Measurements from ENCODE around the gene CABS1. TPM values are rescaled to one million over a fixed set of nuclear protein-coding genes. Genes with fewer than 3 reads are reported as not detected.
A peak's percentile ranks its signal among the peaks of the same experiment; 100 is the strongest.

Gene CABS1
- not detected in 2 replicates for total RNA-seq (2014; rRNA removed; shearing (Covaris generic))
- polyA plus RNA-seq (2015; cell fraction: cytosol; rRNA removed), result not detected in 2 replicates
- polyA plus RNA-seq (2015; cell fraction: nucleus; rRNA removed), result not detected in 2 replicates

DNA sequence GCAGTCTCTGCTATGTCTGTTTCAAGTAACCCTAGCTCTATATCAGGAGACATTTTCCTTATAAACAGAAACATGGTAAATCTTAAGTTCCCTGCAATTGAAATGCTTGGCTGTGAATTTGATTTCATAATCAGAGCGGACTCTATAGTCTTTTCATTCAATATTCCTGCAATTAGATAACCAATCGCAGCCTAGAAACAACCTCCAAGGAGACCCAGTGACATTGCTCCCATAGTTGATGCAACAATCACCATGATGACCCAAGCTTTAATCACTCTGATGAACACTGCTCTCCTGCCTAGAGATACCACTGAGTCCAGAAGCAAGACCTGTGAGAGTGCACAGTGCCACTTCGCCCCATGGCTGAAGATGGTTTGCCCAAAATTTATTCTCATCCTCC, at the start of gene CABS1:
CABS1 (plus strand) TSS at position 301 of the 400 bp plus-strand sequence; CDS start at position 360, 59 bp downstream.
- in situ Hi-C loops (cut with HindIII; ENCODE audit: low pct_unique_long_range_greater_than_20kb, low sequenced_read_pairs), result no loop called here
- no peak for DNase-seq (ENCODE audit: low read depth, low spot score)

DNA sequence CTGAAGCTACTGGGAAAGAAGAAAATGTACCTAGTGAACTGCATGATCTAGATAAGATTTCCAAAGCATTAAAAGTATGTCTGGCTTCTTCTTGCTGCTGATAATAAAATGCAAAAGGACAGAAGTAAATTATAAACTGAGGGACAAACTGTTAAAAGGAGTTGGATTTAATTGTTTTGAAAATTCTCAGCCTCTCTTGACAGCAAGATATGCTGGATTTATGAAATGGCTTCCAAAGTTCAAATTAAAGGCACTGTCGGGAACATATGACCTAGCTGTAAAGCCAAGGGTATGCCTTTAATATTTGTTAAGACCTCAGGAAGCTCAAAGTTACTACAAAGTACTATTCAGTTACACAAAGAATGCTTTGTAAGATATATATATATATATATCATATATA, 46.1 kb upstream of the CABS1 start:
- in situ Hi-C loops (cut with HindIII; ENCODE audit: low pct_unique_long_range_greater_than_20kb, low sequenced_read_pairs), result no loop called here

DNA sequence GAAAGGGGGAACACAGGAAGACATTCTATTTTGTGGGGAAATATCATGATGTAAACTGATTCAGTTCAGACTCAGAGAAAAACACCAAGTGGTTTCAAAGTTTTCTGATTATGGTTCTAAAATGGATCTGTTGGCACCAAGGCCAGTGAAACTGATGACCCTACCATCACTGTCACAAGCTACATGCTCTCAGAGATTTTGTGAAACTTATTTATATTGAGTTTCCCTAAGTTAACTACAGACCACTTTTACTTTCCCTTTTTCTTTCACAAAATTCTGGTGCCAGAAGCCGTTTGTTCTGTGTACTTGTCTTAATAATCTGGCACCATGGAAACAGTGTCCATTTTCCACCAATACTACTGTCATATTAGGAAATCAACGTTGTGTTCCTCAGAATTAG, 43.4 kb upstream of the CABS1 start:
- in situ Hi-C loops (cut with HindIII; ENCODE audit: low pct_unique_long_range_greater_than_20kb, low sequenced_read_pairs), result no loop called here
- DNase-seq (ENCODE audit: low read depth, low spot score), result no peak

More for the DNA sequence above, 46.1 kb upstream of the CABS1 start:
- DNase-seq (ENCODE audit: low read depth, low spot score), result peak; percentile 3

DNA sequence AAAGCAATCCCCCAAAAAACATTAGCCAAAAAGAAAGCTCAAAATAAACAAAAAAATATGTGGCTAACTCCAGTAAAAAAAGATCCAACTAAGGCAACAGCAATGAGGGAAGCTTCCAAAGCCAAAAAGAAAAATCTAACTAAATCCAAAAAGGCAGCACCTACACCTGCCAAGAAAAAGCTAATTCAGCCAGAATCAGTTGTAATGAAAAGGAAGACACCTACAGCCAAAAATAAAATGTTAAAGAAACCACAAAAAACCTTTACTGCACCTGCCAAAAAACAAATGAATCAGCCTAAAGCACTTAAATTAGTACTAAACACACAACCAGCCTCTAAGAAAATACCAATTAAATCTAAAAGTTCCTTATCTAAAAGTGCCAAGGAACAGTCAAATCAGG, 37.2 kb upstream of the CABS1 start:
- no peak for DNase-seq (ENCODE audit: low read depth, low spot score)
- in situ Hi-C loops (cut with HindIII; ENCODE audit: low pct_unique_long_range_greater_than_20kb, low sequenced_read_pairs), result no loop called here

DNA sequence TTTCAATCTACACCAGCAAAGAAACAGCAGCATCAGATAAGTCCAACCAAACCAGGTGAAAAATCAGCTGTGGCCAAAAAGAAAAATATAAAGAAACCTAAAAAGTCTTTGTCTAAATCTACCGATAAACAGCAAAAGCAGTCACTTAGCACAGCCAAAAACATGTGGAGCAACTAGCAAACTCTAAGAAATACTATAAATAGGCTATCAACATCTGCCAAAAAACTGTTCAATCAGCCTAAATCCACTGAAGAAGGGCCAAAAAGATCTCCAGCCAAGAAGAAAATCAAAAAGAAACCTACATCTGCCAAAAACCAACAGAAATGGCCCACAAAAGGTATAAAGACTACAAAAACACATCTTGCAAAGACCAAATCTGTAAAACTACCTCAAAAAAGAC, 36.7 kb upstream of the CABS1 start:
- in situ Hi-C loops (cut with HindIII; ENCODE audit: low pct_unique_long_range_greater_than_20kb, low sequenced_read_pairs), result no loop called here
- no peak for DNase-seq (ENCODE audit: low read depth, low spot score)

DNA sequence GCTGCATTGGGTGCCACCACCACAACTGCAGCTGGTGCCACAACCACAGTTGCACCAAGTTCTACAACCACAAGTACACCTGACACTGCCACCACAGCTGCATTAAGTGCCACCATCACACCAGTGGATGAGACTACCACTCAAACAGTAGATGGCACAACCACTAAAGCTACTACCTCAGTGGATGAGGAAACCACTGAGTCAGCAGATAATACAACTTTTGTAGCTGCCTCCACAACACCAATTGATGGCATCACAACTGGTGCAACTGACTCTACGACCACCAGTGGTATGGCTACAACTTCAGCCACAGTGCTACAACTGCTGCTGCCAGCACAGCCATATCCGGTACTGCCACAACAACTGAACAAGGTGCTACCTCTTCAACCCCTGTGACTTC, 35.1 kb upstream of the CABS1 start:
- no peak for DNase-seq (ENCODE audit: low read depth, low spot score)
- in situ Hi-C loops (cut with HindIII; ENCODE audit: low pct_unique_long_range_greater_than_20kb, low sequenced_read_pairs), result no loop called here

DNA sequence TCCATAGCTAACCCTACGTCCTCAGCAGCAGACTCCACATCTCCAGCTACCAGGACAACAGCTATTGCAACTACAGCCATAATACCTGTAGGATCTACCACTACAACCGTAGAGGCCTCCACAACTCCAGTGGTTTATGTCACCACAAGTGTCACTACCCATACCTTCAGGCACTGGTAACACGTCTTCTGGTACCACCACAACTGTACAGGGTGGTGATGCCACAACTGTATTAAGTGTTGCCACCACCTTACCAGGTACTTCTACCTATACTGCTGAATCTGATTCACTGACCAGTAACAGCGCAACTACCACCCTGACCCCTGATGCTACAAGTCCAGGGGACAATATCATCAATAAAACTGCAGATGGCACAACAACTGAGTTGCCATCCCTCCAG, 34.6 kb upstream of the CABS1 start:
- DNase-seq (ENCODE audit: low read depth, low spot score), result no peak
- in situ Hi-C loops (cut with HindIII; ENCODE audit: low pct_unique_long_range_greater_than_20kb, low sequenced_read_pairs), result no loop called here

DNA sequence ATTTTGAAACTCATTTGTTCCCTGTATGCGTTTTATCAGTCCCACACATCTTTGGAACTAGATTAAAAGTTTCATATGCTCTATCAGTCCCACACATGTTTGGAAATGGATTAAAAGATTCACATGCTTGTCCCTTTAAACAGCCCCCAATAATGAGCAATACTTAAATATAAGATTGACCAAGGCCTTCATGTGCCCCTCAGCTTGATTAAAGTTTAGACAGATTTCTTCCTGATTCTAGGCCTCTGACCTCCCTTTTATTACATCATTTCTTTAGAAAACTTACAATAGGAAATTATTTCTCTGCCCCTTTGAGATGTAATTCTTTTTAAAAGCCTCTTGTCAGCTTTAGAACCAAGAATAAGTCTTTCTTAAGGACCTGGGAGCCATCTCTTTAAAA, 31.7 kb upstream of the CABS1 start:
- in situ Hi-C loops (cut with HindIII; ENCODE audit: low pct_unique_long_range_greater_than_20kb, low sequenced_read_pairs), result no loop called here
- DNase-seq (ENCODE audit: low read depth, low spot score), result no peak

DNA sequence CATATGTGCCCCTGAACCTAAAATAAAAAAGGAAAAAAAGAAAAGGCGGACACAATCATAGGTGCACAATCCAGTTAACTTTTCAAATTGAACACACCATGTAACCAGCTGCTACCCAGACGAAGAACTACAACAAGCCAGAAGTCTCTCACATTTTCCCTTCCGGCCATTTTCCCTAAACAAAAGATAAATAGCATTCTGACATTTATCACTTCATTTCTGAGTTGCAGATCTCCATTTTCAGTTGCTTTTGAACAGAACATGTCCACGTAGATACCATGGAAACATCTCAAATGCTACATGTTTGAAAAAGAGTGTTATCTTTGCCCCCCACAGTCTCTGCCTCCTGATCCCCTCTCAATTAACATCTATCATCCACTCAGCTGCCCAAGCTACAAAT, 29.2 kb upstream of the CABS1 start:
- DNase-seq (ENCODE audit: low read depth, low spot score), result no peak
- in situ Hi-C loops (cut with HindIII; ENCODE audit: low pct_unique_long_range_greater_than_20kb, low sequenced_read_pairs), result no loop called here

DNA sequence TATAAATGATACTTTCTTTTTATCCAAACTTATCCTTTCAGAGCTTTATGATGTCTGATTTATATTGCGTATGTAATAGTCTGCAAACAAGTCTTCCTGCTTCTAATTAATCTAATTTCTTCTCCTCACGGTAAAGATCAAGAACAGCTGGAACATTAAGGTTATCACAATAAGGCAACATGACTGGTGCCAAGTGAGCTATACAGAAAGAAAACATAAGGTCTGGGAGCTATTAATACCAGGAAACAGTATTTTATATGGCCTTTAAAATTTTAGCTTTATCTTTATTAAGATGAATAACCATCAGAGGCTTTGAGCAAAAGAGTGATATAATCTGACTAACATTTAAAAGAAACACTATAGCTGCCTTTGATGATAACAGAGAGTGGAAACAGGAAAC, 28.7 kb upstream of the CABS1 start:
- in situ Hi-C loops (cut with HindIII; ENCODE audit: low pct_unique_long_range_greater_than_20kb, low sequenced_read_pairs), result no loop called here
- no peak for DNase-seq (ENCODE audit: low read depth, low spot score)

DNA sequence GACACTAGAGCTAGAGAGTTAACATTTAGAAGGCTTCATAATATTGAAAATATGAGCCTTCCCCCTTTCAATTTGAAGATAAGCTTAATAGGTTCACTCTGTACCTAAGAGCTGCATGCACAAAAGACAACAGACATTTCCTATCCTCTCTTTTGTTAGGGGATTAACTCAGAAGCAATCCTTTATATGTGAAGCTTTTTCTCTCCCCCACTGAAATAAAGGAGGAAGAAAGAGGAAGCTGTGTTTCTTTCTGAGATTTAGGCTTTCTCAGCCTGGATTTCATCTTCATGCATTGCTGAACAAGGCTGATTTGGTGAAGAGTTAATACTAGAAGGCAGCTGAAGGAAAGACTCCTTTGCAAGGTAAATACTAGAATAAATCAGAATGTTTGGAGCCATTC, 21.0 kb upstream of the CABS1 start:
- DNase-seq (ENCODE audit: low read depth, low spot score), result no peak
- in situ Hi-C loops (cut with HindIII; ENCODE audit: low pct_unique_long_range_greater_than_20kb, low sequenced_read_pairs), result no loop called here

DNA sequence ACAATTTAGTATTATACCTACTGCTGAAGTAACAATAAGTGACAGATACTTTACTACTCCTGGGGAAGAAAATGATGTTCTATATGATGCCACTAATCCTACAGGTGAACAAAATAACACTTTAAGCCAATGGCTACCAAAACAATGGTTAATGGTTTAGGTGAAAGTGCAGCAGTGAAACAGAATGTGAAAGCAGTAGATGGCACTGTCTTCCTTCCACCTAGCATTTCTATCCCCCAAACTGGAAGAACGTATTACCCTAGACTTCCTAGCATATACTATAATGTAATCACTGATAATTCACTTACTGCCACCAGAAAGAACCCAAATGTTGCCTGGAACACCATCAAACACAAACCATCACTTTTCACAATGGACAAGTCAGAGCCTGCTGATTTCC, 18.9 kb upstream of the CABS1 start:
- DNase-seq (ENCODE audit: low read depth, low spot score), result peak; percentile 19
- in situ Hi-C loops (cut with HindIII; ENCODE audit: low pct_unique_long_range_greater_than_20kb, low sequenced_read_pairs), result no loop called here

DNA sequence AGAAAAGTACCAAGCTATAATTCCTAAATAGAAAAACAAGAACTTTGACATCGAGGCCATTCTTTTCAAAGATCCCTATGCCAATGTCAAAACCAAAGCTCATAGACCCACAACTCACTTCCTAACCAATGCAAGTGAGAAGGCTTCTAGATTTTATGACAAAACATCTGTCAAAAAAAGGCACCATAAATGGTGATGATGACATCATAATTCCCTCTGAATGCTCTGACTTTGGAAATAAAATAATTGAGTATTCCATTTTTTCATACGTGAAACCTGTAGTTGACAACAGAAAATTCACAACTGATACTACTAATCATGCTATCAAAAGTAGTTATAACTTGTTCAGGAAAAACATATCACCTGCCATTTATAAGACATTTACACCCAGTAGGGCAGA, 8.7 kb upstream of the CABS1 start:
- DNase-seq (ENCODE audit: low read depth, low spot score), result no peak
- in situ Hi-C loops (cut with HindIII; ENCODE audit: low pct_unique_long_range_greater_than_20kb, low sequenced_read_pairs), result no loop called here

DNA sequence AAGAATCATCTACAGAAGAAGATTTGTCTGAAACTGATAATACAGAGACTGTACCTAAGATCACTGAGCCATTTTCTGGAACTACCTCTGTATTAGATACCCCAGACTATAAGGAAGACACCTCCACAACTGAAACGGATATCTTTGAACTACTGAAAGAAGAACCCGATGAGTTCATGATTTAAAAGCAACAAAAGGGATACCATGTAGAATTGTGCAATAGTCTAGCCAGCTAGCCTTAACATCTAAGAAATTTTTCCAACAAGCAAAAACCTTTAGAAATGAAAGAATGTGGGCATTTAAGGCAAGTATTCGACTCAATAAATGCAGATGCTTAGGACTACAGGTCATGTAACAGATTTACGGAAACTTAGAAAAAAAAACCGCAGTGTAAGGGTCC, 1.3 kb downstream of the CABS1 start:
- in situ Hi-C loops (cut with HindIII; ENCODE audit: low pct_unique_long_range_greater_than_20kb, low sequenced_read_pairs), result no loop called here
- DNase-seq (ENCODE audit: low read depth, low spot score), result no peak

DNA sequence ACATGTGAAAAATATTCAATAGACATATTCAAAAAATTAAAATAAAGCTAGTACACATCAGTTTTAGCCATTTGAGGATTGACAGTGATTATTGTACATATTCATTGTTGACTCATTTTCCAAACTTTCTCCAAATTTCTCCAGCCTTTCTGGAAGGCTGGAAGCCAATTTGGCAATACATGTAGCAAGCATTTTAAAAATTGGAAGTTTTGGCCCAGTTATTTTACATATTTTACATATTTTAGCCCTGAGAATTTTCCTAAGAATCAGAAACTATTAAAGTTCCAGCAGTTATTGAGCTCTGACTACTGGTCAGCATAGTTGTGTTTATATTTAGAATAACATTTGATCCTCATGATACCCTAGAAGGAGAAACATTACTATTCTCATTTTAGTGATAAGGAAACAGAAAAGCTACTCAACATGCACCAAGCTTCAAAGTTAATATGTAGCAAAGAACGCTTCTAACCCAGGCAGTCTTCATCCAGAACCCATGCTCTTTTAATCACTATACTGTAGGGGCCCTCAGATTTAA, 3.2 kb downstream of the CABS1 start:
- in situ Hi-C loops (cut with HindIII; ENCODE audit: low pct_unique_long_range_greater_than_20kb, low sequenced_read_pairs), result no loop called here
- DNase-seq (ENCODE audit: low read depth, low spot score), result no peak

DNA sequence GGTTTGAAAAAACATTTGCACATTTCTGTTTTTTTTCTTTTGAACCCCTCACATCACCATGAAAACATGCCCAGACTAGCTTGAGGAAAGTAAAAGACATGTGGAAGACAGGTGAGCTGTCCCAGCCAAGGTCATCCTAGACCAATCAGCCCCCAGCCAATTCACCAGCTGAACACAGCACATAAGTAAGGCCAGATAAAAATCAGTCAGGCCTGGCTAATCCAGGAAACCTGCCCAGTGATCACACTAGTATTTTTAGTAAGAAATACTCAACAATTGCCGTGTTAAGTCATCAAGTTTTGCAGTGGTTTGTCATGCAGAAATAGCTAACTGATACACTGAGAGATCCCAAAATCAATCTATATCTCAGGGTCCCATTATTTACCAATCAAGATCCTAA, 21.4 kb downstream of the CABS1 start:
- in situ Hi-C loops (cut with HindIII; ENCODE audit: low pct_unique_long_range_greater_than_20kb, low sequenced_read_pairs), result no loop called here
- no peak for DNase-seq (ENCODE audit: low read depth, low spot score)

DNA sequence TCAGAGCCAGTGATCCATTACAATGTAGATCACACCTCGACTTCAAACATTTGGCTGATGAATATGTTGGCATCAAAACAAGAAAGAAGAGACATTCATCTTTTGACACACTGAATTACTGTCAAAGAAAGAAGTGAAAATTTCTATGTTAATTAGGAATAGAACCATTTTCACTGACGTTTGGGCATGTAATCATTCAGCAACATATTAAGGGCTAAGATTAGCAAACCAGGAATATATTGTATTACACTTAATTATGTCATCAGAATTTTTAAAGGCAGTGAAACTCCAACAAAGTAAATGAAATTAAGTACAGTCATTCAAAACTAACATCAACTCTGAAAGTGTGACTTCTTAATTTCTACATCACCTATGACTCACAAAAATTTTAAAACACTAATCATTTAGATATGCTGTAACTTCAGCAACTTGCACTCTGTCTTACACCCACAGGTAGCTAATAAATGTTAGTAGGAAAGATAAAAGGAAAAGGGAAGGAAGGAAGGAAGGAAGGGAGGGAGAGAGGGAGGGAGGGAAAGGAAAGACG, 24.4 kb downstream of the CABS1 start:
- in situ Hi-C loops (cut with HindIII; ENCODE audit: low pct_unique_long_range_greater_than_20kb, low sequenced_read_pairs), result no loop called here
- DNase-seq (ENCODE audit: low read depth, low spot score), result no peak

DNA sequence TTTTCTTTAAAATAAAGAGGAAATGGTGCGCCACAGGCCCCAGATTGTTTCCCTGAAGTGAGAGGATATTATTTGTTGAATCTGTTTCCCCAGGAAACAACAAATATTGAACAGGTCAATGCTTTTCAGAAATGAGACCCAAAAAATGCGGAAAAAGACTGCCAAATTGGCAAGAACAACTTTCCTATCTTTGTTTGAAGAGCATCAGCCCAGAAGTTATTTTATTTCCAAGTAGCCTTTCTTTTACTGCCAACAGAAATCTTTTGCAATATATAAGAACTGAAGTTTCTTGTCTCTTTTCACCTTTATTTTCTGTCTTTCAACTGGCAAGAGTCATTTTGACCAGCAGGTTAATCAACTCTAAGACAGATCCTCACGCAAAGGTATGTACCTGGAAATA, 25.7 kb downstream of the CABS1 start, which contains the start of gene SMR3A:
SMR3A (plus strand) TSS at position 301 of the 400 bp plus-strand sequence. CDS start 1,356 bp downstream, outside the sequence.
- DNase-seq (ENCODE audit: low read depth, low spot score), result no peak
- in situ Hi-C loops (cut with HindIII; ENCODE audit: low pct_unique_long_range_greater_than_20kb, low sequenced_read_pairs), result no loop called here

DNA sequence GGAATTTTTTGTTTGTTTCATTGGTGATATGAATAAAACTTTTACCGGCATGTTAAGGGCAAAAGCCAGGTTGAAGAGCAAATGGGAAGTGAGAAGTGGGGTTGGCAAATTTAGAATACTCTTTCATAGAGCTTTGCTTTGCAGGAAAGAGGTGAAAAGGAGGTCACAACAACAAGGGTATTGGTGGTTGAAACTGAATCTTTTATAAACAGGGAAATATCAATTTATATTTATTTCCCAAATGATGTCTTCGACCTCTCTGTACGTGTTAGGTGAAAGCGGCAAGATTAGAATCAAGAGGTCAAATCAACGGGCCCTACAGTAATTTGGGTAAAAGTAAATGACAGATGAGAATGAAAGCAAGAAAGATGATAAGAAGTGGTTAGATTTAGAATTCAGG, 29.2 kb downstream of the CABS1 start:
- in situ Hi-C loops (cut with HindIII; ENCODE audit: low pct_unique_long_range_greater_than_20kb, low sequenced_read_pairs), result no loop called here
- no peak for DNase-seq (ENCODE audit: low read depth, low spot score)

DNA sequence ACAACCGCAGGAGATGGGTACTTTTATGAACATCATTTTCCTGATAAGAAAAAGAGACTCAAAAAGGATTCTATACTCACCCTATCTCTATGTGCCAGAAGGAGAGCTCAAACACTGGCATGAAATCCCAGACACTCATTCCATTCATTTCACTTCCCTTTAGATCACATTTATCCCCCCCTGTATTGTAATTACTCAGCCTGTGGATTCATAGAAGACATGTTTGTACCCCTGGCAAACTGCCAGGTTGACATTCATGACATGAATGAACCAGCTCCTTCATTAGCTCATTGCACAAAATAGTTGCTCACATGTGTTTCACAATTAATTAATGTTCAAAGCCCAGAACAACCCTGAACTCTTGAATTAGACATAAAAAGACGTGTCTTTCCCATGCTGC, 30.7 kb downstream of the CABS1 start:
- DNase-seq (ENCODE audit: low read depth, low spot score), result peak; percentile 2
- in situ Hi-C loops (cut with HindIII; ENCODE audit: low pct_unique_long_range_greater_than_20kb, low sequenced_read_pairs), result no loop called here

Measured in SK-MEL-5 (cell line).